GM12878 (cell line): ENCODE data around the gene FBN2.

Experiments used
- ELK1 ChIP-seq: IDR thresholded peaks from 2 replicates; pipeline ENCODE4 v1.6.1; 2012; ENCODE audit warnings: low read depth, low read length, improper control_type of control experiment
- ESRRA ChIP-seq: IDR thresholded peaks from 2 replicates; pipeline ENCODE4 v1.6.1; 2012; ENCODE audit warnings: mild to moderate bottlenecking, low read length, improper control_type of control experiment

GRCh38 chr5:128399111-128399510, 138.9 kb downstream of the FBN2 start:
- TF ChIP-seq ESRRA (no peak), ELK1 (no peak)
